ENCODE measurements around the gene TUBGCP5. TPM values are rescaled to one million over a fixed set of nuclear protein-coding genes. Genes with fewer than 3 reads are reported as not detected.

TUBGCP5 gene
- total and polyA plus RNA-seq, 7 donors, result 3.0 to 32.3 (median 18.1) TPM

DNA sequence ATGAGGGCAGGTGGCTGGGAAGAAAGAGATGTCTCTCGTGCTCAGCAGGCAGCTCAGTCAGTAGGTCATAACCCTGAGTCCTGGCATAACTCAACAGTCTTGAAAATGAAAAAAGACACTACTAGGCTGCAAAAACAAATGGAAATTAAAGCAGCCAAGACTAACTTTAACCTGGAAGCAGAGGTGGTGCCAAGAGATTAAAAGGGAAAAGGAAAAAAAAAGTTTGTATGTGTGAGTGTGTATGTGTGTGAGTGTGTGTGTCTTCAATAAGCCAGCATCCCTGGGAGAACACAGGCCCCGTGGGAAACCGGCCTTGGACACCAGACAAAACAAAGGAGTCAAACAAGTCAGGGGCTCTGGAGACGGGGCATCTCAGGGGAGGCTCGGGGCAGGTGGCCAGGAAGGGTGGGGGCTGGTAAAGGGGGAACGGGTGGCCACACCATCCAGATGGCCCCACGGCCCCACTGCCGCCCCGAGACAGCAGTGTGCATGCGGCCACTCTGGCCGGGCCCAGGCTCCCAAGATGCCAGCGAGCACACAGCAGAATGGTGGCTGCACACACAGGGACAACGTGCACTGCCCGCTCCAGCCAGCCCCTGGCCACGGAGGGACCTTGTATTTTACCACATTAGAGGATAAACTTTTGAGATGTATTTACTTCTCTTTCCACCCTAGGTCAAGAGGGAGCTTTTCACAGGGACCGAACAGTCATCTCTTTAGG, 83.0 kb downstream of the TUBGCP5 start:
- peak; percentile 68 for DNase-seq
- WGBS, 2 donors, result 75 to 83% methylated on average over 16 of the region's 16 CpGs
- Histone ChIP-seq H3K4me3 (no peak overlapping the region), H3K27ac (peak overlapping the region in 3 of 4 donors; percentile 18 to 61 (median 51)), H3K4me1 (peaks cover 0 to 81% (median 71%) of the 10 kb centered on the region in 4 donors), H3K36me3 (no peaks in the 10 kb centered on the region), H3K9me3 (no peaks in the 10 kb centered on the region), H3K27me3 (no peaks in the 10 kb centered on the region)
- intact Hi-C loops (cut with DNase I), result no loop called here
- TF ChIP-seq EP300 (IDR thresholded peaks at IDR 0.05), result no peak
- TF ChIP-seq, protein P1, sequence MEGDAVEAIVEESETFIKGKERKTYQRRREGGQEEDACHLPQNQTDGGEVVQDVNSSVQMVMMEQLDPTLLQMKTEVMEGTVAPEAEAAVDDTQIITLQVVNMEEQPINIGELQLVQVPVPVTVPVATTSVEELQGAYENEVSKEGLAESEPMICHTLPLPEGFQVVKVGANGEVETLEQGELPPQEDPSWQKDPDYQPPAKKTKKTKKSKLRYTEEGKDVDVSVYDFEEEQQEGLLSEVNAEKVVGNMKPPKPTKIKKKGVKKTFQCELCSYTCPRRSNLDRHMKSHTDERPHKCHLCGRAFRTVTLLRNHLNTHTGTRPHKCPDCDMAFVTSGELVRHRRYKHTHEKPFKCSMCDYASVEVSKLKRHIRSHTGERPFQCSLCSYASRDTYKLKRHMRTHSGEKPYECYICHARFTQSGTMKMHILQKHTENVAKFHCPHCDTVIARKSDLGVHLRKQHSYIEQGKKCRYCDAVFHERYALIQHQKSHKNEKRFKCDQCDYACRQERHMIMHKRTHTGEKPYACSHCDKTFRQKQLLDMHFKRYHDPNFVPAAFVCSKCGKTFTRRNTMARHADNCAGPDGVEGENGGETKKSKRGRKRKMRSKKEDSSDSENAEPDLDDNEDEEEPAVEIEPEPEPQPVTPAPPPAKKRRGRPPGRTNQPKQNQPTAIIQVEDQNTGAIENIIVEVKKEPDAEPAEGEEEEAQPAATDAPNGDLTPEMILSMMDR (IDR thresholded peaks at IDR 0.05), result no peak
- TF ChIP-seq POLR2AphosphoS5 (IDR thresholded peaks at IDR 0.05), result no peak
- TF ChIP-seq POLR2A (IDR thresholded peaks at IDR 0.05), result no peak

GRCh38 chr15:22955544-22956119, 83.7 kb downstream of the TUBGCP5 start:
- 84 to 87% methylated on average over 6 of the region's 6 CpGs for WGBS, 2 donors
- intact Hi-C loops (cut with DNase I), result no loop called here
- peak; percentile 60 for DNase-seq

GRCh38 chr15:22954798-22955543, 84.4 kb downstream of the TUBGCP5 start:
- Histone ChIP-seq H3K27ac (peak overlapping the region in 1 of 4 donors; percentile 61), H3K36me3 (no peaks in the 10 kb centered on the region), H3K4me3 (no peak overlapping the region), H3K27me3 (no peaks in the 10 kb centered on the region), H3K4me1 (peaks cover 0 to 82% (median 72%) of the 10 kb centered on the region in 4 donors), H3K9me3 (no peaks in the 10 kb centered on the region)
- TF ChIP-seq, protein P1 (IDR thresholded peaks at IDR 0.05), result no peak
- no peak for TF ChIP-seq POLR2A (IDR thresholded peaks at IDR 0.05)
- TF ChIP-seq EP300 (IDR thresholded peaks at IDR 0.05), result no peak
- TF ChIP-seq POLR2AphosphoS5 (IDR thresholded peaks at IDR 0.05), result no peak
- WGBS, 2 donors, result 80 to 91% methylated on average over 14 of the region's 14 CpGs
- peak; percentile 51 for DNase-seq
- intact Hi-C loops (cut with DNase I), result no loop called here

More at GRCh38 chr15:22955544-22956119, 83.7 kb downstream of the TUBGCP5 start:
- no peak for TF ChIP-seq EP300 (IDR thresholded peaks at IDR 0.05)
- TF ChIP-seq, protein P1 (IDR thresholded peaks at IDR 0.05), result no peak
- TF ChIP-seq POLR2AphosphoS5 (IDR thresholded peaks at IDR 0.05), result no peak
- no peak for TF ChIP-seq POLR2A (IDR thresholded peaks at IDR 0.05)
- H3K27ac ChIP-seq, result peak overlapping the region in 3 of 4 donors; percentile 18 to 61 (median 51)
- no peak overlapping the region for H3K4me3 ChIP-seq
- no peaks in the 10 kb centered on the region for H3K9me3 ChIP-seq
- H3K36me3 ChIP-seq, result no peaks in the 10 kb centered on the region
- H3K27me3 ChIP-seq, result no peaks in the 10 kb centered on the region
- peaks cover 0 to 81% (median 72%) of the 10 kb centered on the region in 4 donors for H3K4me1 ChIP-seq

DNA sequence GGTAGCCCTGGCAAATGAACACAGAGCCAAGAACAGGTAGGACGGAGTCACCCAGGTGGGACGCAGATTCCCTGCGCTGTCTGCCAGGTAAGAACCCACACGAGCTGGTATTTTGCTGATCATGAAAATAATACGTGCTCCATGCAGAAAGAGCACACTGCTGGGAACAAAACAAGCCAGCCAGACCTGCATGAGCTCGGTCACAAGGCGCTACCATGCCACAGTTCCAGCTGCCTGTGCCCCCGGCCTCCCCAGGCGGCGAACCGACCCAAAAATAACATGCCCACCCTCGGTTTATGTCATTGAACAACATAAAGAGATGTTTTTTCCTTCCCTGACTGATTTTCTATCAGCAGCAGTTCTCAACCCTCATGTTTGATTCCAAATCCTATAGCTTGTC, 85.0 kb downstream of the TUBGCP5 start:
- H3K27me3 ChIP-seq, result no peaks in the 10 kb centered on the region
- H3K4me3 ChIP-seq, result no peak overlapping the region
- WGBS, 2 donors, result 88 to 96% methylated on average over 12 of the region's 12 CpGs
- no peaks in the 10 kb centered on the region for H3K9me3 ChIP-seq
- DNase-seq, result peak; percentile 47
- TF ChIP-seq EP300 (IDR thresholded peaks at IDR 0.05) (no peak), POLR2AphosphoS5 (IDR thresholded peaks at IDR 0.05) (no peak), POLR2A (IDR thresholded peaks at IDR 0.05) (no peak)
- TF ChIP-seq, protein P1 (IDR thresholded peaks at IDR 0.05), result no peak
- peaks cover 0 to 84% (median 73%) of the 10 kb centered on the region in 4 donors for H3K4me1 ChIP-seq
- H3K27ac ChIP-seq, result peak overlapping the region in 1 of 4 donors; percentile 77
- intact Hi-C loops (cut with DNase I), result no loop called here
- no peaks in the 10 kb centered on the region for H3K36me3 ChIP-seq

All from sigmoid colon (tissue), 7 donors.